Duodenal mucosa (tissue), 2 donors: ENCODE measurements around the gene ATP13A3.

ENCODE experiments used
- H3K27ac ChIP-seq: one replicate; pipeline ENCODE4 v1.7.0; 2013; ENCODE audit warnings: low read depth, low read length
- H3K27me3 ChIP-seq, 2 donors: one replicate each; pipeline ENCODE4 v1.7.0; 2013; ENCODE audit warnings: low read length in 2 of 2, control low read depth in 1 of 2; ENCODE audit not compliant: insufficient read depth in 2 of 2, control insufficient read depth in 1 of 2
- H3K36me3 ChIP-seq, 2 donors: one replicate each; pipeline ENCODE4 v1.7.0; 2013; ENCODE audit warnings: low read length in 2 of 2, control low read depth in 1 of 2; ENCODE audit not compliant: insufficient read depth in 2 of 2, control insufficient read depth in 1 of 2
- H3K4me1 ChIP-seq, 2 donors: one replicate each; pipeline ENCODE4 v1.7.0; 2013; ENCODE audit warnings: low read length in 2 of 2, control low read depth in 1 of 2; ENCODE audit not compliant: insufficient read depth in 2 of 2, control insufficient read depth in 1 of 2
- H3K4me3 ChIP-seq, 2 donors: one replicate each; pipeline ENCODE4 v1.7.0; 2013; ENCODE audit warnings: low read length in 2 of 2, low read depth in 1 of 2
- H3K9ac ChIP-seq, 2 donors: one replicate each; pipeline ENCODE4 v1.7.0; 2013; ENCODE audit warnings: low read length in 2 of 2, low read depth in 1 of 2
- H3K9me3 ChIP-seq, 2 donors: one replicate each; pipeline ENCODE4 v1.7.0; 2013; ENCODE audit warnings: low read length in 2 of 2, control low read depth in 1 of 2; ENCODE audit not compliant: control insufficient read depth in 1 of 2

Gene ATP13A3

GRCh38 chr3:194377708-194378107, 109.1 kb downstream of the ATP13A3 start:
- Histone ChIP-seq H3K27me3 (peaks cover 9% of the 10 kb centered on the region in 2 donors), H3K9ac (no peak overlapping the region), H3K4me3 (no peak overlapping the region), H3K36me3 (no peaks in the 10 kb centered on the region), H3K4me1 (no peaks in the 10 kb centered on the region), H3K9me3 (no peaks in the 10 kb centered on the region), H3K27ac (no peak overlapping the region)

- Histone ChIP-seq H3K27me3 (peaks cover 9% of the 10 kb centered on the region in 2 donors), H3K27ac (no peak overlapping the region), H3K9me3 (no peaks in the 10 kb centered on the region), H3K4me3 (no peak overlapping the region), H3K36me3 (no peaks in the 10 kb centered on the region), H3K9ac (no peak overlapping the region), H3K4me1 (no peaks in the 10 kb centered on the region)
Measured at GRCh38 chr3:194376241-194376560, 110.6 kb downstream of the ATP13A3 start.

- Histone ChIP-seq H3K4me1 (no peaks in the 10 kb centered on the region), H3K9ac (no peak overlapping the region), H3K9me3 (no peaks in the 10 kb centered on the region), H3K36me3 (no peaks in the 10 kb centered on the region), H3K27ac (no peak overlapping the region), H3K27me3 (peaks cover 9% of the 10 kb centered on the region in 2 donors), H3K4me3 (no peak overlapping the region)
Measured at GRCh38 chr3:194375473-194376240, 111.1 kb downstream of the ATP13A3 start.

- H3K27me3 ChIP-seq: peaks cover 4 to 7% of the 10 kb centered on the region in 2 donors
- H3K4me3 ChIP-seq: no peak overlapping the region
- no peak overlapping the region for H3K27ac ChIP-seq
- no peaks in the 10 kb centered on the region for H3K9me3 ChIP-seq
- no peak overlapping the region for H3K9ac ChIP-seq
- no peaks in the 10 kb centered on the region for H3K4me1 ChIP-seq
- H3K36me3 ChIP-seq: no peaks in the 10 kb centered on the region
Measured at GRCh38 chr3:194374935-194375334, 111.9 kb downstream of the ATP13A3 start.

GRCh38 chr3:194373899-194374298, 112.9 kb downstream of the ATP13A3 start:
- no peaks in the 10 kb centered on the region for H3K36me3 ChIP-seq
- H3K9ac ChIP-seq: no peak overlapping the region
- H3K4me3 ChIP-seq: no peak overlapping the region
- peaks cover 13 to 14% of the 10 kb centered on the region in 2 donors for H3K27me3 ChIP-seq
- no peaks in the 10 kb centered on the region for H3K4me1 ChIP-seq
- no peaks in the 10 kb centered on the region for H3K9me3 ChIP-seq
- no peak overlapping the region for H3K27ac ChIP-seq

GRCh38 chr3:194373028-194373427, 113.8 kb downstream of the ATP13A3 start:
- H3K27me3 ChIP-seq: peaks cover 18 to 22% of the 10 kb centered on the region in 2 donors
- H3K4me3 ChIP-seq: no peak overlapping the region
- no peaks in the 10 kb centered on the region for H3K4me1 ChIP-seq
- H3K9me3 ChIP-seq: no peaks in the 10 kb centered on the region
- no peak overlapping the region for H3K9ac ChIP-seq
- no peak overlapping the region for H3K27ac ChIP-seq
- no peaks in the 10 kb centered on the region for H3K36me3 ChIP-seq

GRCh38 chr3:194370753-194371152, 116.0 kb downstream of the ATP13A3 start:
- Histone ChIP-seq H3K4me1 (no peaks in the 10 kb centered on the region), H3K9me3 (no peaks in the 10 kb centered on the region), H3K27ac (no peak overlapping the region), H3K9ac (no peak overlapping the region), H3K4me3 (no peak overlapping the region), H3K36me3 (no peaks in the 10 kb centered on the region), H3K27me3 (peaks cover 18 to 24% of the 10 kb centered on the region in 2 donors)

- peaks cover 18 to 24% of the 10 kb centered on the region in 2 donors for H3K27me3 ChIP-seq
- H3K9me3 ChIP-seq: no peaks in the 10 kb centered on the region
- peaks cover 0 to 4% of the 10 kb centered on the region in 2 donors for H3K4me1 ChIP-seq
- H3K27ac ChIP-seq: no peak within 1 kb of the TSS
- no peak within 1 kb of the TSS for H3K4me3 ChIP-seq
- H3K9ac ChIP-seq: no peak within 1 kb of the TSS
- H3K36me3 ChIP-seq: no peaks in the 10 kb centered on the region
Measured at GRCh38 chr3:194369522-194370279, 117.1 kb downstream of the ATP13A3 start, which contains the start of gene LRRC15. Gene LRRC15 (minus strand): TSS chr3:194369743. CDS start chr3:194361043, 8,700 bp downstream.

- peaks cover 0 to 4% of the 10 kb centered on the region in 2 donors for H3K4me1 ChIP-seq
- H3K9me3 ChIP-seq: no peaks in the 10 kb centered on the region
- H3K36me3 ChIP-seq: no peaks in the 10 kb centered on the region
- H3K27me3 ChIP-seq: peaks cover 18 to 24% of the 10 kb centered on the region in 2 donors
- no peak overlapping the region for H3K27ac ChIP-seq
- H3K9ac ChIP-seq: no peak overlapping the region
- no peak overlapping the region for H3K4me3 ChIP-seq
Measured at GRCh38 chr3:194368918-194369317, 117.9 kb downstream of the ATP13A3 start.
